Osteoblast (primary cell): ENCODE measurements around the gene ABCF2. TPM values are rescaled to one million over a fixed set of nuclear protein-coding genes. Genes with fewer than 3 reads are reported as not detected.

Source experiments
- DNase-seq: peaks from one replicate; pipeline ENCODE4 v3.0.0; 2011; ENCODE audit warnings: low spot score, mixed read lengths; ENCODE audit not compliant: insufficient read length; ENCODE audit errors: missing footprints
- H2AFZ ChIP-seq: 2 replicates; pipeline ENCODE4 v1.6.0; 2011; ENCODE audit warnings: mild to moderate bottlenecking, low read length
- H3K27ac ChIP-seq: 2 replicates; pipeline ENCODE4 v1.5.1; 2011; ENCODE audit warnings: mild to moderate bottlenecking, low read depth, low read length, moderate library complexity
- H3K27me3 ChIP-seq: 2 replicates; pipeline ENCODE4 v1.6.0; 2012; ENCODE audit warnings: mild to moderate bottlenecking, control low read depth, inconsistent platforms, low read length, moderate library complexity; ENCODE audit not compliant: insufficient read depth
- H3K36me3 ChIP-seq: 2 replicates; pipeline ENCODE4 v1.5.1; 2011; ENCODE audit warnings: mild to moderate bottlenecking, low read length, control low read depth, moderate library complexity; ENCODE audit not compliant: insufficient read depth
- H3K4me1 ChIP-seq: 2 replicates; pipeline ENCODE4 v1.5.1; 2011; ENCODE audit warnings: mild to moderate bottlenecking, low read length, control low read depth, moderate library complexity; ENCODE audit not compliant: insufficient read depth
- H3K4me2 ChIP-seq: 2 replicates; pipeline ENCODE4 v1.6.0; 2011; ENCODE audit warnings: mild to moderate bottlenecking, low read length; ENCODE audit not compliant: insufficient read depth
- H3K4me3 ChIP-seq: fragments of 200-600 bp; sonication (generic); 3 replicates; pipeline ENCODE4 v1.5.1; 2012; ENCODE audit warnings: mild to moderate bottlenecking, low read length, inconsistent platforms; ENCODE audit not compliant: insufficient read depth
- H3K79me2 ChIP-seq: 2 replicates; pipeline ENCODE4 v1.6.0; 2012; ENCODE audit warnings: mild to moderate bottlenecking, low read length, control low read depth, inconsistent platforms; ENCODE audit not compliant: insufficient read depth
- H3K9me3 ChIP-seq: 2 replicates; pipeline ENCODE4 v1.5.1; 2011; ENCODE audit warnings: low read depth, low read length, control low read depth
- H4K20me1 ChIP-seq: 2 replicates; pipeline ENCODE4 v1.6.0; 2012; ENCODE audit warnings: mild to moderate bottlenecking, low read length, control low read depth; ENCODE audit not compliant: insufficient read depth
- CTCF ChIP-seq: IDR thresholded peaks from 2 replicates; pipeline ENCODE4 v1.5.1; 2011; ENCODE audit warnings: mild to moderate bottlenecking, low read depth, low read length, moderate library complexity; ENCODE audit errors: extremely low read depth
- total RNA-seq: library from RNA; depleted of rRNA; stranded (reverse); fragments of >200 nt; gene quantifications from 2 replicates; pipeline ENCODE4 v1.2.3, GENCODE V29; 2012

ABCF2 gene
- total RNA-seq, 1 donor = 65.9 TPM

DNA sequence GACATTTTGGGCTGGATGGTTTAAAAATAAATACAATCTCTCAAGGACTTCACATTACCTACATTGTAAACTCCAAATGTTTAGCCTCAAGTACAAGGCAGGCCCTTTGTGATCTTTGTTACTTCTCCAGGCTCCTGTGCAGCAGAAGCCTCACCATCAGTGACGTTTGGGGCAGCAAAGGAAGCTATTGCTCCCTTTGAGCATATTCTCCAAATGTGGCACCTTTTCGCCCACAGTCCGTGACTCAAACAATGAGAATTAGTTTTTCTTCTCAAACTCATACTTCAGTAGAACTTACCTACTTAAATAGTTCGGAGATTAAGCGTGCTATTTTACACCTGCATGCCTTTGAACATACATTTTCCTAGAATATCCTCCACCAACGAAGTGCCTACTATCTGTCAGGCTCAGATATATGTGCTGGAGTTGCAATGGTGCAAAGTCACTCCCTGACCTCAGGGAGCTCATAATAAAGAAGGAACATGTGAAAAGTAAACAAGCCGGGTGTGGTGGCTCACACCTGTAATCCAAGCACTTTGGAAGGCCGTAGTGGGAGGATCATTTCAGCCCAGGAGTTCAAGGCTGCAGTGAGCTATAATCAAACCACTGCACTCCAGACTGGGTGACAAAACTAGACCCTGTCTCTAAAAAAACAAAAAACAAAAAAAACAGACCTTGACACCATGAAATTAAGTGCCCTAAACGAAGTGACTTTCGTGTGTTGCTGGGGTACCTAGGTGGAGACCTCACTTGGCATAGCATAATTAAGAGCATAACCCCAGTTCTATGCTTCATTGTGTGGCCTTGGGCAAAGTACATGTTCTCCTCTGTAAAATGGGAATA, 1.2 kb upstream of the ABCF2 start:
- H4K20me1 ChIP-seq = peaks cover 13% of the 10 kb centered on the region
- peak; percentile 78 for DNase-seq
- H3K27me3 ChIP-seq = no peaks in the 10 kb centered on the region
- TF ChIP-seq CTCF = no peak
- H2AFZ ChIP-seq = peak overlapping the region; percentile 97
- H3K4me2 ChIP-seq = peak overlapping the region; percentile 97
- peaks cover 18% of the 10 kb centered on the region for H3K36me3 ChIP-seq
- H3K79me2 ChIP-seq = peaks cover 43% of the 10 kb centered on the region
- no peaks in the 10 kb centered on the region for H3K9me3 ChIP-seq
- peaks cover 33% of the 10 kb centered on the region for H3K4me1 ChIP-seq
- H3K4me3 ChIP-seq = peak overlapping the region; percentile 90
- H3K27ac ChIP-seq = peak overlapping the region; percentile 65

DNA sequence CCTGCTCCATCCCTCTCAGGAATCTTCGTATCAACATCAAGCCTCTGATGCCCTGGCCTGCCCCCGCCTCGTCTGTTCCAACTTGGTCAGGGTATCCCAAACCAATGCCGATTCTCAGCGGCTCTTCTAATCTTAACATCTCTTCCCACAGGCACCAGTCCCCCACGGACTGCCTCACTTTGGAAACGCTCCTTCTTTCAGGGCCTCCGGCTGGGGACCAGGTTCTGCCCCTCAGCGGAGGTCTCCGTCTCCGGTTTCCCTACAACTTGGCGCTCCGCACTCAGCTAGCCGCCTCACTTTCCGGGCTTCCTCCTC, 488 bp downstream of the ABCF2 start:
- no peak for TF ChIP-seq CTCF
- H3K27me3 ChIP-seq = no peaks in the 10 kb centered on the region
- H3K9me3 ChIP-seq = no peaks in the 10 kb centered on the region
- peak overlapping the region; percentile 83 for H3K27ac ChIP-seq
- peak overlapping the region; percentile 97 for H3K4me2 ChIP-seq
- peak; percentile 67 for DNase-seq
- peaks cover 35% of the 10 kb centered on the region for H3K36me3 ChIP-seq
- peak overlapping the region; percentile 90 for H3K4me3 ChIP-seq
- H2AFZ ChIP-seq = peak overlapping the region; percentile 65
- H4K20me1 ChIP-seq = peaks cover 13% of the 10 kb centered on the region
- peaks cover 28% of the 10 kb centered on the region for H3K79me2 ChIP-seq
- H3K4me1 ChIP-seq = peaks cover 27% of the 10 kb centered on the region

- Histone ChIP-seq H3K4me2 (peak overlapping the region; percentile 97), H4K20me1 (peaks cover 13% of the 10 kb centered on the region), H3K4me1 (peaks cover 26% of the 10 kb centered on the region), H3K27me3 (no peaks in the 10 kb centered on the region), H3K79me2 (peaks cover 28% of the 10 kb centered on the region), H3K4me3 (peak overlapping the region; percentile 90), H2AFZ (no peak overlapping the region), H3K27ac (peak overlapping the region; percentile 83), H3K9me3 (no peaks in the 10 kb centered on the region), H3K36me3 (peaks cover 38% of the 10 kb centered on the region)
- TF ChIP-seq CTCF = no peak
- DNase-seq = peak; percentile 49
These were observed 976 bp downstream of the ABCF2 start for GRCh38 chr7:151225948-151226510.

- no peak overlapping the region for H3K27ac ChIP-seq
- no peak for TF ChIP-seq CTCF
- DNase-seq = no peak
- H2AFZ ChIP-seq = no peak overlapping the region
- H3K4me3 ChIP-seq = no peak overlapping the region
- H3K4me1 ChIP-seq = peaks cover 26% of the 10 kb centered on the region
- H3K36me3 ChIP-seq = peaks cover 55% of the 10 kb centered on the region
- H4K20me1 ChIP-seq = peaks cover 13% of the 10 kb centered on the region
- H3K9me3 ChIP-seq = no peaks in the 10 kb centered on the region
- peaks cover 28% of the 10 kb centered on the region for H3K79me2 ChIP-seq
- no peak overlapping the region for H3K4me2 ChIP-seq
- no peaks in the 10 kb centered on the region for H3K27me3 ChIP-seq
These were observed 3.3 kb downstream of the ABCF2 start for GRCh38 chr7:151223728-151224127.
